GM19240 (cell line): ENCODE data around the gene ENO4.
A peak's percentile ranks its signal among the peaks of the same experiment; 100 is the strongest.

ENCODE experiments used
- DNase-seq: peaks from one replicate; pipeline ENCODE4 v3.0.0; 2011; ENCODE audit warnings: low spot score; ENCODE audit not compliant: insufficient read length

ENO4 gene, protein sequence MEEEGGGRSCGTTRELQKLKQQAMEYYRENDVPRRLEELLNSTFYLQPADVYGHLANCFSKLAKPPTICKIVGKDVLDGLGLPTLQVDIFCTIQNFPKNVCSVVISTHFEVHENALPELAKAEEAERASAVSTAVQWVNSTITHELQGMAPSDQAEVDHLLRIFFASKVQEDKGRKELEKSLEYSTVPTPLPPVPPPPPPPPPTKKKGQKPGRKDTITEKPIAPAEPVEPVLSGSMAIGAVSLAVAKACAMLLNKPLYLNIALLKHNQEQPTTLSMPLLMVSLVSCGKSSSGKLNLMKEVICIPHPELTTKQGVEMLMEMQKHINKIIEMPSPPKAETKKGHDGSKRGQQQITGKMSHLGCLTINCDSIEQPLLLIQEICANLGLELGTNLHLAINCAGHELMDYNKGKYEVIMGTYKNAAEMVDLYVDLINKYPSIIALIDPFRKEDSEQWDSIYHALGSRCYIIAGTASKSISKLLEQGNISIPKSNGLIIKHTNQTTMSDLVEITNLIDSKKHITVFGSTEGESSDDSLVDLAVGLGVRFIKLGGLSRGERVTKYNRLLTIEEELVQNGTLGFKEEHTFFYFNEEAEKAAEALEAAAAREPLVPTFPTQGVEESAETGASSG

DNA sequence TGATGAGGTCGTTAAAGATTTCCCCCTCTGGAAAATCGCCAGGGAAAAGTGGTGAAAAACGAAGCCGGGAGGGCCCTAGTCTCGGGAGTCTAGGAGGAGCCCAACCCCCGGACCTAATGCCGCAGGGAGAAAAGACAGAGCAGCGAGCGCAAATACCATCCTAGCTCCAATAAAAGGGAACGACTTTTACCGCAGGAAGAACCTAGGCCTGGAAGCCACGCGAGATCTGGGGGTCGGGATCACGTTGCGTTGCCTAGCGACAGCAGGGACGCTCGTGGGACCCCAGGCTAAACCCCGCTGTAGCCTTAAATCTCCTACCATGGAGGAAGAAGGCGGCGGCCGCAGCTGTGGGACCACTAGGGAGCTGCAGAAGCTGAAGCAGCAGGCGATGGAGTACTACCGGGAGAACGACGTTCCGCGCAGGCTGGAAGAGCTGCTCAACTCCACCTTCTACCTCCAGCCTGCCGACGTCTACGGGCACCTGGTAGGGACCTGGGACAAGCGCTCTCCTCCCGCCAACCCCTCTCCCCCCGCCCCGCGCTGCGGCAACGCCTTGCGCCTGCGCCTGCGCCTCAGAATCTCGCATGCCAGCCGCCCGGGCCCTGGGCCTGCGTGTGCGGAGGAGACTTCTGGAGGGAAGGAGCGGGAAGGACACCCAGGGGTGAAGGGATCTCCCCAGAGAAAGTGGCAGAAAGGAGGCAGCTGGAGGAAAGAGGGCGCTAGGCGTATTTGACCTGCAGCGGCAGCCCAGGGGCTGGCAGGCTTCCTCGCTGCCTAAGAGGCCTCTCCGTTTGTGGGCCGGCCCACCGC is at the start of gene ENO4:
Gene ENO4 (plus strand): TSS at position 252 of the 810 bp plus-strand sequence. CDS start 68 bp downstream, at position 320.
- DNase-seq: peak; percentile 23

DNA sequence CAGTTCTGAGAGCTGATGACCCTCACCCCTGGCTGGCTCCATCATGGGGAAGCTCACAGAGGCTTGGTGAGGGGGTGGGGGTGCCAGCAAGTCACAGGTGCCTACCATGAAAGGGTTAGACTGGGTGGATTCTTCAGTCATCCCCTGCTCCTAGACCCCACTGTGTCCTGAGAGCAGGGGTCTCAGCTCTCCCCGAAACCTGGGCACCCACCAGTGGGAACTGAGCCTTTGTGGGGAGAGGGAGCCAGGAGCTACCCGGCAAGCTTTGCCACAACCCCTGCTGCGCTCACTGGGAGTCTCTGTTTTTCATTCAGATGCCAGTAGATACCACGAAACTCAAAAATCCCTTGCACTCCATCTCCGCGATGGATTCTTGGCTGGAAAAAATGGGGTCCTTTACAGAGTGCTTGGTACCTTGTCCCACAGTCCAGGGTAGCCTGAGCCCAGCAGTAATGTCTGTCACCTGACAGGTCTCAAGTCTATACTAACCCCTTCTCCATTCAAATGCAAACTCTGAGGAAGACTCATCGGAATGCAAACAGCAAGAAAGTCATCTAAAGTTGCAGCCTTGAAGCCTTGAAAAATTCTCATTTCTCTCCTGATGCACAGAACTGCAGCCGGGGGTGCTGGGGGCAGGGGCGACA is 48.9 kb upstream of the ENO4 start:
- DNase-seq: no peak

DNA sequence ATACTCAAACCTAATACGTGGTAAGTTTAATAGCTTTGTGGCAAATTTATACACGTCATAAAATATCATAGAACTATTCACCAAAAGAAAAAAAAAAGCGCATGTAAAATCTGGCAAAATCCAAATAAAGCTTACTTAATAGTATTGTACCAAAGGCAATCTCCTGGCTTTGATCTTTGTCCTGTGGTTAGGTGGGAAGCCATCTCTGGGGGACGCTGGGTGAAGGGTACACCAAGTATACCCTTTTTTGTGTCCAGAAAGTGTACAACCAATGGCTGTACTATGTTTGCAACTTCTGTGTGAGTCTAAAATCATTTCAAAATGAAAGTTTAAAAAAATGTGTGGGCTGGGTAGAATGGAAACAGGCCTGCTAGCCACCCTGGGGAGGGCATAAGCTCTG is 47.6 kb upstream of the ENO4 start:
- no peak for DNase-seq

DNA sequence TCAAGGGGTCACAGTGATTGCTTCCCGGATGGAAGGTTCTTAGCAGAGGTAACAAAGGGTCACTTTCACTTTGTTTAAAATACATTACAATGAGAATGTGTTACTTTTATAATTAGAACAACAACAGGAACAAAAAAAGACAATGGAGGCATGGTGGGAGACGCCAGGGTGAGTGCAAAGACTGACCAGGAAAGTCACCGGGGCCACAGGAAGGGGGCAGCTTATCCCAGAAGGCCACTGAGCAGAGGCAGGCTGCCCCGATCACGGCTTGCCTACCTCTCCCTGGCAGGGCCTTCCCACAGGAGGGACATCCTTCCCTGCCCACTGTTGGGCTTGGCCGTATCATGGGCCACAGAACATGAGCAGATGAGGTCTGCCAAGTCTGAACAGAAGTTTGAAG is 46.8 kb upstream of the ENO4 start:
- DNase-seq: no peak

DNA sequence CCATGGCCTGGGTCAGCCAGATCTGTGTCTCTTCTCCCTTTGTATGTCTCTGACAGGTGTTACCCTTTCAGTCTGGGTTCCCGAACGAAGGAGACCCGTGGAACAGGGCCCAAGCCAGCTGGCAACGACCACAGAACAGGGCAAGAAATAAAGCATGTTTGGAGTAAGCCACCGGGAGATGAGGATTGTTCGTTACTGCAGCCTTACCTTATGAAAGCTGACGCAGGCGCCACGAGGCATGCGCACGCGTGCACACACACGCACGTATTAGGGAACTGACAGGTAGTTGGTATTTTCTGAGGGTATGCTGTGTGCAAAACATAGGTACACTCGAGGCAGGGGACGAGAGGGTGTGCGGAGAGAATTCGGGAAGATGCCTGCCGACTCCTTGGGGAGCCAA is 46.4 kb upstream of the ENO4 start:
- no peak for DNase-seq

DNA sequence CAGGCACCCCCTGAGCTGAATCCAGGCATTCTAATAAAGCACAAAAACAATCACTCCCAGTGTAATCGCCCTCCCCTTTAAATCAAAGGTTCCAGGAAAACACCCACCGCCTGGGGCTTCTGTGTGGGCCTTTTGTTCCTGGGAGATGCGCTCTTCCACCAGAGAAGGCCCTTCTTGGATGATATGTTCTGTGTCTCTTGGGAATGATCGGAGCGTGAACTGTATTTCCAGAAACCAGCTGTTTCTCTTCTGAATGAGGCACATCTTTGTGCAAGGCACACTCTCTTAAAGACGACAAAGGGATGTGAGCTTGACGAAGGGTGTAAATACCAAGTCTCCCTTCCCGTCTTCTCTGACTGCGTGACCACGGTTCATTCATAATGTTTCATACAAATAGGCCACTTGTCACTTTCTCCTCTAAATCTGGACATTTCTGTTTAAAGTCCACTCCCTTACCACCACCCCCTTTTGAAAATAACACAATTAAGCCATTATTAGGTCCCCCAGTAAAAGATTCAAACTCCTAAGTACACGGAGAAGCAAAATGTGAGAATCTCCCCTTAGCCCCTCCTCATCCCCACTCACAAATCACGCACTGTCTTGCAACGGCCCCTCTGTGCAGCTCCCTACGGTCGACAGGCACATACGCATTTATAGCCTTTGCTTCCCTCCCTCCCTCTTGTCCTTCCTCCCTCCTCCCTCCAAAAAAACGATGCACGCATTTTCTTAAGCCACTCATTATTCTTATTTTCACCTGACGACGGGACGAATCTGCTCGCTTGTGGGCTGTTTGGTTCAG is 45.6 kb upstream of the ENO4 start:
- DNase-seq: no peak

DNA sequence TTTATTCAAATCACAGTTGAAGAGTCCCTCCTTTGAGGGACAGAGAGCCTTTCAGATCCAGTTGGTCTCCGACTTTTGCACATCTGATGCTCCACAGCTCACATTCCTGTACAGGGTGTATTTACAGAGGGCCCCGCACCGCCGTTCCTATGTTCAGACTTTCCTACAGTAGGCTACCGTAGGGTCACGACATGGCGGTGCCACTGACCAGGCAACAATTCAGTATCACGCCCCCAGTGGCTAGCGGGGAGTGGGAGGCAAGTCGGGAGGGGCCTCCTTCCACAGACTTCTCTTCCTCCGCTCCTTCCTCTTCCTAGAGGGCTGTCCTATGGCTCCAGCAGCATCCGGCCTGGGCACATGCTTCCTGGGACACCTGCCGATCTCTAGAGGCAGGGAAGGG is 40.6 kb upstream of the ENO4 start:
- DNase-seq: no peak

DNA sequence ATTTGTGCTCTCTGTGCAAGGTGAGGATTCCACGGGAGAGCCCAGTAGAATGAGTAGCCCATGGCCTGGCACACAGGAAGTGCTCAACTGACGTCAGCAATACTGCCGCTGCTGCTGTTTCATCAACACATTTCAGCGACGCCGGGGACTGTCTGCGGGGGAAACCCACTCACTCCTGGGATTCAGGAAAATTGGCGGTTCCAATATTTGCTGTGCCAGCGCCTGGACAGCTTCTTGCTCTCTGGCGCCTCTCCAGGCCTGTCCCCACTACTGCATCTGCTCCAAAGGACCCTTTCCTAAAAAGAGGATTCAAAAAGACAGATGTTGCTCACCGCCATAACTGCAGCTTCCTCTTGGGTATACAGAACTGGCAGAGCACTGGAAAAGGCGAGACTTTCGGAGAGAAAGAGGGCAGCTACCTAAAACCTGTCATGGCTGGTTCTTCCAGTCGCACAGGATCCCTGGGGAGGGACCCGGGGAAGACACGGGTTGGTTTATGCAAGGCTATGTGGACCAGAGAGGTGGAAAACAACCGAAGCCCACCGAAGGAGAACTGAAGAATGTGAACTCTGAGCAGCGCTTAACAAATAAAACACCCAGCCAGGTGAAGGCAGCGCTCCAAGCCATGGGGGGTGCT is 39.7 kb upstream of the ENO4 start:
- DNase-seq: no peak

DNA sequence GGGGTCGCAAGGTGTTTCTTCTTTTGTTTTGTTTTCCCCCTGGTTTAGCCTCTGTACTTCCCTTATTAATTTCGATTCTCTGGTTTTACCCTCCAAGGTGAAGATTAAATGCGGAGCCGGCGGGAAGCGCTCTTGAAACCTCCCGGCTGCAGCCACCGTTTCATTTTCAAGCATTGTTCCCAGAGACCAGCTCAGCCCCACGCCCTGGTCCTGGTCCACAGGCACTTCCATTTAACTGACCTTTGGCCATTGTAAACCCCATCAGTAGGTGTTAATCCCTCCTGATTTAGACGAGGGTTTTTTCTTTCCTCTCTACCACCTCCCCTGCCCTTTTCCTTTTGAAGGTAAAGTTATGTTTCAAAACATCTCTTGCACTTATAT is 39.2 kb upstream of the ENO4 start:
- DNase-seq: no peak

DNA sequence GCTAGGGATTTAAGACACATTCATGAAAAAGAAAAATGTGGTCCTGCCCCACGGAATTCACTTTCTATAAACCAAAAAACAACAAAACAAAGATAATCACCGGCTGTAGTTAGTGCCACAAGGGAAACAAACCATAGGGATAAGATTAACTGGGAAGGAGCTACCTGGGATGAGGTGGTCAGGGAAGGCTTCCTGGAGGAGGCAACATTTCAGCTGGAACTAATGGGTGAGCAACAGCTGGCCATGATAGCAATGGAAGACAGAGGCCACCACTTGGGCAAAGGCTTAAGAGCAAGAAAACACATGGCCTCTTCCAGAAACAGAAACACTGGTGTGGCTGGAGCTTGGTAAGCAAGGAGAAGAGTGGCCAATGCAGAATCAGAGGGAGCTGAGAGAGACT is 38.4 kb upstream of the ENO4 start:
- DNase-seq: no peak

DNA sequence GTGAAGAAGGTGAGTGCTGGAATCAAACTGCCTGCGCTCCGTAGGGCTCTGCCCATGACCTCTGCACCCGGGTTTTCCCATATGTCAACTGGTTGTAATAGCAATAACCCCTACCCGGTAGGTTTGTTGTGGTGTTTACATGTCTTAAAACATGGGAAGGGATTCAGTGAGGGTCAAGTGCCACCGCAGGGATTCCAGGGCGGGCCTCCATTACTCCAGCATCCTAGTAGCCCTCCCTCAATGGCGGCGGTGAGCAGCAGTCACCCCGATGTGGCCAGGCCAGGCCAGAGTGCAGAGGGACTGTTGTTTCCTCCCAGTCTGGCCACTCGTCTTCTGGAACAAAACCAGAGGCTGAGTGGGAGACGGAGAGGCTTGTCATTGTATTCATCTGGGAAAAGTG is 37.6 kb upstream of the ENO4 start:
- no peak for DNase-seq

DNA sequence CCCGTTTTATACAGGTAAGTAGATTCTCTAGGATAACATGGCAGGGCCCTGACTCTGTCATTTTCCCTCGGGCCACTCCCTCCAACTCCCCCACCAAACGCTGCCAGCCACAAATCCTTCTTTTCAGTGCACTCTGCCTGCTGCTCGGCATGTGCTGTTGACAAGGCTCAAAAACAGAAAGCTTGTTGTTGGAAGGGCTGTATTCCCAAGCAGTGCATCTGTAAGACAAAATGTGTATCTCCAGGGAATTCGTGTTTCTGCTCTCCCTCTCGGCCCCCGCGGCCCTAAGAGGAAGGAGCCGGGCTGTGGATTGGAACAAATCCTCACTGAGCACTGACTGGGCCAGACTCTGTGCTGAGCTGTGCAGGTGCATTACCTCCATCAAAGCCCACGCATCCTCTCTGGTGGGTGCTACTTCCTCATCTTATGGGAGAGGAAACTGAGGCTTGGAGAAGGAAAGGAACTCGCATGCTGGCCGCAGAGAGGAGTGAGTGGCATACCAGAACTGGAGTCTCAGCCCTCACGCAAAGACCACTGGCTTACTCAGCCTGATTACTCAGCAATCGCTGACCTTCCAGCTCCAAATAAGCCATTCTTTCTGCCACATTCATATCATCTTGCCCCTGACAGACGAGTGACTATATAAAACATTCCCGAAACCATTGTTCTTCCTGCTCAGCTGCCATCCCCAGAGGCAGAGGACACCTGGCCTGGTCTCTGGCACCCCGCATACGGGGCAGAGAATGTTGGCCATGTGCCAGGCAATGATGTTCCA is 33.5 kb upstream of the ENO4 start:
- no peak for DNase-seq

DNA sequence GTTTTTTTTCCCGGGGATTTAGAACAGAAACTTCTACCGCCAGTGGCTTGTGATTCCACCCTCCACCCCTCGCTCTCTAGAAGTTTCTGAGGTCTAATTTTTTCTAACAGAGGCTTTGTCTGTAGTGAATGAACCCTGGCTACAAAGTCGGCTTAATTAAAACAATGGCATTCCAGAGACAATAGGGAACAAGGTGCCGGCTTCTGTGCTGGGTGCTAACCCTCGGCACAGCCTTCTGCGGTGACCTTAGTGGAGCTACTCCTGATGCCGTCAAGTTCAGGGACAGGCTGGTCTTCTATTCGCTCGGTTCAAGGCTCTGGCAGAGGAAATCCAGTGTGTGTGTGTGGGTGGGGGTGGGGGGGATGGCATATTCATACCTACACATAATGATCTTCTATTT is 32.1 kb upstream of the ENO4 start:
- no peak for DNase-seq

DNA sequence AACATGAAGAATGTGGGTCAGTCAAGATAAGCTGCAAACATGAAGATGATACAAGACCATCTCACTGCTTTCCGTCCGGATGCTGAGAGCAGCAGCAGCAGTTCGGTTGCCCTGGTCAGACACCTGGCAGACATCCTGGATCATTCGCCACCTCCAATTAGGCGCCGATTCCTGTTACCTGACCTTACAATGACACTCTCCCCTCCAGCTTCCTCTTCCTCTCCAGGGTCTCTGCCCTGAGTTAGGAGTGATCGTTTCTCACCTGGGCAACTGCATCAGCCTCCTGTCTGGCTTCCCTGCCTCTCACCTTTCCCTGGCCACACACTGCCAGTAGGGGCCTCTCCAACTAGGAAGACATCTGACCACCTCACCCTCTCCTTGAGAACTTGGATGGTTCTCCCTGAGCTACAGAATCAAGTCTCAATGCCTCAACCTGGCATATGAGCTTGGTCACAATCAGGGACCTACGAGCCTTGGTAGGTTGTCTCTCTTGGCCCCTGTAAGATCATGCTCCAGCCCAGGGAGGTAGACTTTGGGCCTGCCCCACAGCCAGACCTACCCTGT is 31.4 kb upstream of the ENO4 start:
- no peak for DNase-seq

DNA sequence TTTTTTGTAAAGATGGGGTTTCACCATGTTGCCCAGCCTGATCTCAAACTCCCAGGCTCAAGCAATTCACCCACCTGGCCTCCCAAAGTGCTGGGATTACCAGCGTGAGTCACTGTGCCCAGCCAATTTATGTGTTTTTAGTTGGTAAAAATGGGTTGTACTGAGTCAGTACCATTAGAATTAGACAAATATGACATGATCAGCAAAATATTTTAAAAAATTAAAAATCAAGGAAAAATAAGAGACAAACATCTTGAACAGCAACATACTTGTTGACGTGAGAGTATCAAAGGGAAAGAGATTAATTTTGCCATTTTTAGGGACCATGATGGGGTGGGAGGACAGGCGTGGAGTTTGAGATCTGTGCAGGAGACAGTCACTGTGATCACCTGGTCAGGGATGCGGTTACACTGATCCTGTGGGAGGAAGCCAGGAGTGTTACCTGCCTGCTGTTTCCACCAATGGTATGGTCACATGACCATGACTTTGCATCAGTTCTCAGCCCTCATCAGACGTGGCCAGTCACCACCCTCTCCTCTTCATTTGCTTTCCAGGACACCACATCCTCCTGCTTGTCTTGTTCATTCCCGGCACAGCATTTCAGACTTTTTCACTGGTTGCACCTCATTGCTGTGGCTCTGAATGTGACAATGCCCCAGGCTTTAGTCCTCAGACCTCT is 29.2 kb upstream of the ENO4 start:
- DNase-seq: no peak

DNA sequence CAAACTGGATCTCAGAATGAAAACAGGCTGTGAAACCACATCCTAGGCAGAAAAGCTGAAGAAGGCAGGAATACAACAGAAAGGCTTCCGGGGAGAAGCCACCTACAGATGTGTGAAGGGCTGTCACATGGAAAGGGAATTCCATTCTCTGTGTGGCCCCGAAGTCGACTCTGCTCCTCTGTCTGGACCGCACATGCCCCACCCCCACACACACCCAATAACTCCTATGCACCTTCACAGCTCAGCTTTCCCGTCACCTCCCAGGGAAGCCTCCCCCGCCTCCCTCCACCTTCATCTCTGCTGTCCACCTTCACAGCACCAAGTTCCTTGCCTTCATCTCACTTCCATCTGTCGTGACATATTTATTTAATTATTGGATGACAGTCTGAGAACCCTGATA is 23.4 kb upstream of the ENO4 start:
- DNase-seq: no peak

DNA sequence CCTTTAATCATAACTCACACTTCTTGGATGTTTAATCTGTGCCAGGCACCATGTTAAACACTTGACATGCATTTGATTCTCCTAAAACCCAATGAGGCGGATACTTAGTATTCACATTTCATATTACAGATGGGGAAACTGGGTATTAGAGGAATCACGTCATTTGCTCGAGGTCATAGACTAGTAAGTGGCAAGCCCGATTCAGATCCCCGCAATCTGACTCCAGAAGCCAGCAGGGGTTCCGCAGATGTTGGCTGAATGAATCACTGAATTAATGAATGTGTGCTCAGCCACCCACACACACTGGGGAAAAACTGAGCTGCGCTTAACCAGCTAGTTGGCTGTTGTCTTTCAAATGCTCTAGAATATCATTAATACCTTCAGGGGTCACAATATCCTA is 22.5 kb upstream of the ENO4 start:
- no peak for DNase-seq

DNA sequence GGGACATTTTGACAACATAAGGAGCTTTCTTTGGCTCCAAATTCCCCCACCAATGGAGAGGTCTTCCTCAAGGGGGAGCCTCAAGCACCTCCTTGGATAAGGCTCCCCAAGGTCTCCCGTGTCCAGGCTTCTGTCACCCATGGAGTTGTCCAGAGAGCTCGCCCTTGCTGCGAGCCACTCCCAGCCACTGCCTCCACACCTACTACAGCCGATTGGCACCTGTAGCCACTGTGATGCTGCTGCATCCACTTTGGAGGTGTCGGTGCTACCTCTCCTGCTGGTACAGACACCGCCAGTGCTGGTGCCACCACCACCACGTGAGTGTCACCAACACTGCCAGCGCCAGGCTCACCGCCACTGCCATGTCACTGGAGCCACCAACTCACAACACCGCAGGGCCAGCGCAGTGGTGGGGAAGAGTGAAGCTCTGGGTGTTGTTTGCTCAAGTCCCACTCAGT is 22.1 kb upstream of the ENO4 start:
- no peak for DNase-seq

DNA sequence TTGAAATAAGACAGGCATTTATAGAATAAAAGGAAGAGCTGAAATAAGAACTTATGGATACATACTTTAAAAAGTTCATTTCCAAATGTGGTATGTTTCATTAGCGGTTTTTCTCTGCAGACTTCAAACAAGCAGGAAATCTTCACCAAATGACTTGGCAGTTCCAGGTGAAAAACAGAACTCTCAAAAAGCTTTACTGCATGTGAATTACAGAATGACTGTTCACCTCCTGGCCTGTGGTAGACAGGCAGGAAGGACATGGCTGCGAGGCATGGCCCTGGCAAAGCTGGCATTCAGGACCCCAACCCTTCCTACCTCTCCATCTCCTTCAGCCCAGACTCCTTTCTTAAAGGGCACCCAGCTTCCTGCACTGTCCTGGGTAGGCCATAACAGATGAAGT is 21.2 kb upstream of the ENO4 start:
- DNase-seq: no peak
